OCI-LY3 (cell line): ENCODE measurements around the gene USP32.

Source experiments
- EZH2phosphoT487 ChIP-seq: fragments of 200-600 bp; shearing (Covaris generic); IDR thresholded peaks from 2 replicates; pipeline ENCODE4 v1.6.1; 2018; ENCODE audit warnings: antibody characterized with exemption, mixed run types, low read depth
- TF ChIP-seq, protein P1 (sequence below): fragments of 200-600, 300-600 bp; sonication (generic); IDR thresholded peaks from 2 replicates; pipeline ENCODE4 v1.5.1; 2014; ENCODE audit warnings: antibody characterized with exemption, low read length, low read depth

- TF ChIP-seq, protein P1, sequence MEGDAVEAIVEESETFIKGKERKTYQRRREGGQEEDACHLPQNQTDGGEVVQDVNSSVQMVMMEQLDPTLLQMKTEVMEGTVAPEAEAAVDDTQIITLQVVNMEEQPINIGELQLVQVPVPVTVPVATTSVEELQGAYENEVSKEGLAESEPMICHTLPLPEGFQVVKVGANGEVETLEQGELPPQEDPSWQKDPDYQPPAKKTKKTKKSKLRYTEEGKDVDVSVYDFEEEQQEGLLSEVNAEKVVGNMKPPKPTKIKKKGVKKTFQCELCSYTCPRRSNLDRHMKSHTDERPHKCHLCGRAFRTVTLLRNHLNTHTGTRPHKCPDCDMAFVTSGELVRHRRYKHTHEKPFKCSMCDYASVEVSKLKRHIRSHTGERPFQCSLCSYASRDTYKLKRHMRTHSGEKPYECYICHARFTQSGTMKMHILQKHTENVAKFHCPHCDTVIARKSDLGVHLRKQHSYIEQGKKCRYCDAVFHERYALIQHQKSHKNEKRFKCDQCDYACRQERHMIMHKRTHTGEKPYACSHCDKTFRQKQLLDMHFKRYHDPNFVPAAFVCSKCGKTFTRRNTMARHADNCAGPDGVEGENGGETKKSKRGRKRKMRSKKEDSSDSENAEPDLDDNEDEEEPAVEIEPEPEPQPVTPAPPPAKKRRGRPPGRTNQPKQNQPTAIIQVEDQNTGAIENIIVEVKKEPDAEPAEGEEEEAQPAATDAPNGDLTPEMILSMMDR, result no peak
- no peak for TF ChIP-seq EZH2phosphoT487
Observed at GRCh38 chr17:60398227-60398959, 6.5 kb upstream of the USP32 start.
